T-cell (primary cell): Measurements from ENCODE around the gene SCUBE2. TPM values are rescaled to one million over a fixed set of nuclear protein-coding genes. Genes with fewer than 3 reads are reported as not detected.

Experiments used
- ATAC-seq, 4 experiments: fragments of 200-7000 bp in 3 of 4; fragments of 150-1000 bp in 1 of 4; cut with Tn5 transposase; replicated peaks in 1 of 4; 1 replicate in 3 of 4; 2 replicates in 1 of 4; pipeline ENCODE4 v1.10.0; 2021; ENCODE audit warnings: moderate library complexity in 3 of 4, mild to moderate bottlenecking in 2 of 4, moderate number of reproducible peaks in 1 of 4
- CTCF ChIA-PET, 2 donors: fragments of 300-600 bp; sonication (Branson Sonifier 250); formaldehyde crosslinking; loops; one replicate each; lab custom pipeline; 2022; ENCODE audit warnings: antibody characterized with exemption in 2 of 2; lab: Charles Lee
- POLR2A ChIA-PET, 2 donors: fragments of 300-600 bp; sonication (Branson Sonifier 250); formaldehyde crosslinking; loops; one replicate each; lab custom pipeline; 2022; ENCODE audit warnings: antibody characterized with exemption in 2 of 2; lab: Charles Lee
- DNase-seq, 35 experiments: peaks; one replicate each; pipeline versions ENCODE4 v3.0.0 to v3.0.0-alpha.2; 2013 to 2023
- H3K27ac ChIP-seq: one replicate; pipeline ENCODE4 v1.5.1; 2013; ENCODE audit warnings: low read length
- H3K27me3 ChIP-seq, 2 experiments: replicated peaks in 1 of 2; 1 replicate in 1 of 2; 2 replicates in 1 of 2; pipeline versions ENCODE4 v1.6.1 to v1.7.0; 2013; ENCODE audit warnings: low read length in 1 of 2, mixed read lengths in 1 of 2; ENCODE audit not compliant: control insufficient read depth in 2 of 2, insufficient read depth in 2 of 2; ENCODE audit errors: extremely low read depth in 1 of 2
- H3K36me3 ChIP-seq, 2 donors: 1 replicate in 1 of 2; 2 replicates in 1 of 2; pipeline versions ENCODE4 v1.6.1 to v1.7.0; 2013; ENCODE audit warnings: low read length in 1 of 2; ENCODE audit not compliant: control insufficient read depth in 2 of 2, insufficient read depth in 1 of 2; ENCODE audit errors: extremely low read depth in 1 of 2
- H3K4me1 ChIP-seq, 2 experiments: 1 replicate in 1 of 2; 2 replicates in 1 of 2; pipeline versions ENCODE4 v1.6.1 to v1.7.0; 2013; ENCODE audit warnings: low read length in 2 of 2, mixed read lengths in 1 of 2; ENCODE audit not compliant: insufficient read depth in 2 of 2, control insufficient read depth in 1 of 2; ENCODE audit errors: extremely low read depth in 1 of 2
- H3K4me3 ChIP-seq, 2 donors: 1 replicate in 1 of 2; 2 replicates in 1 of 2; pipeline versions ENCODE4 v1.5.1 to v1.7.0; 2013; ENCODE audit warnings: mild to moderate bottlenecking in 2 of 2, low read length in 1 of 2, moderate library complexity in 1 of 2; ENCODE audit not compliant: control insufficient read depth in 1 of 2; ENCODE audit errors: extremely low read depth in 1 of 2
- H3K9me3 ChIP-seq: 2 replicates; pipeline ENCODE4 v1.7.0; 2013
- H3K27ac Mint-ChIP-seq, 2 donors: one replicate each; pipeline ENCODE4 v1.8.0; 2020 to 2021; ENCODE audit warnings: mild to moderate bottlenecking in 2 of 2, mixed read lengths in 2 of 2
- H3K27me3 Mint-ChIP-seq, 2 donors: one replicate each; pipeline ENCODE4 v1.8.0; 2021 to 2022; ENCODE audit warnings: mixed read lengths in 2 of 2
- H3K36me3 Mint-ChIP-seq: one replicate; pipeline ENCODE4 v1.8.0; 2021; ENCODE audit warnings: mixed read lengths
- H3K4me1 Mint-ChIP-seq, 3 donors: one replicate each; pipeline ENCODE4 v1.8.0; 2020 to 2022; ENCODE audit warnings: mixed read lengths in 3 of 3, mild to moderate bottlenecking in 1 of 3
- H3K4me3 Mint-ChIP-seq, 3 donors: one replicate each; pipeline ENCODE4 v1.8.0; 2020 to 2022; ENCODE audit warnings: mild to moderate bottlenecking in 3 of 3, mixed read lengths in 3 of 3, moderate library complexity in 3 of 3
- H3K9me3 Mint-ChIP-seq, 3 donors: one replicate each; pipeline ENCODE4 v1.8.0; 2020 to 2022; ENCODE audit warnings: mixed read lengths in 3 of 3
- WGBS: methylation state at CpG from one replicate; pipeline ENCODE4 v1.1.5; 2013; ENCODE audit warnings: missing lambda C conversion rate; ENCODE audit not compliant: insufficient coverage; 5-methylcytosine and 5-hydroxymethylcytosine counted together
- total RNA-seq, 35 experiments: library from RNA in 6 of 35; stranded (reverse) in 6 of 35; fragments of 120-200 nt in 1 of 35; gene quantifications; one replicate each; pipeline versions ENCODE4 v1.2.1 to v1.2.4 and lab custom pipeline; 2013 to 2026

The SCUBE2 gene
- total RNA-seq, 5 donors from 2014 or later (not counting 1 experiment from before 2014, with no cell fraction given) = 0.22 to 1.3 (median 0.77) TPM; not detected in 1

GRCh38 chr11:9137293-9138132, 46.1 kb upstream of the SCUBE2 start:
- no peak overlapping the region for H3K27ac ChIP-seq
- peaks cover 8 to 28% of the 10 kb centered on the region in 2 donors for H3K36me3 ChIP-seq
- Mint-ChIP-seq H3K4me3 (no peak overlapping the region), H3K27ac (peak overlapping the region; percentile 39 to 65), H3K9me3 (no peaks in the 10 kb centered on the region), H3K36me3 (peaks cover 24% of the 10 kb centered on the region), H3K27me3 (no peaks in the 10 kb centered on the region), H3K4me1 (peaks cover 16 to 41% (median 37%) of the 10 kb centered on the region in 3 donors)
- no peaks in the 10 kb centered on the region for H3K27me3 ChIP-seq
- no peaks in the 10 kb centered on the region for H3K9me3 ChIP-seq
- peak; percentile 89 to 93 (median 92) for ATAC-seq
- DNase-seq = peak; percentile 7 to 72 (median 48)
- H3K4me3 ChIP-seq = no peak overlapping the region
- peaks cover 3 to 5% of the 10 kb centered on the region in 2 experiments for H3K4me1 ChIP-seq
- ChIA-PET CTCF (interaction anchor here (0.5 to 2.2 kb wide), 24 partner anchors 9 to 693 kb away, joined by 3 to 38 read pairs (median 4); no protein-coding TSS in a partner anchor), POLR2A (no interaction called here)
- WGBS = 38% methylated on average over 8 of the region's 10 CpGs

DNA sequence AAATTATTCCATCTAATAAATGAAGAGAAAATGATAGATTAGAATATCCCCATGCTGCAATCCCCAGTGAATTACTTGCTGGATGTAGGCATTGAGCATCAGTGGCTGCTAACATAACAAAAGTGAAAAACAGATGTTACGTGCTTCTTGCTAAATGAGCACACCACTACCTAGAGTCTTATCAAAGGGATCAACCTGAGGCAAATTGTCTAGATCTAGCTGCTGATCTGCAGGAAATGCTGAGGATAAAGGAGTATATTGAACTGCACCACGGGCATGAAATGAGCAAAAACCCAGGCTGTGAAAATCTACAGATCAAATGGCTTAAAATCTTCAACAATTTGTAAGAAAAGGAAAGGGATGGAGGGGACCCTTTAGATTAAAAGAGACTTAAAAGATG, 45.3 kb upstream of the SCUBE2 start:
- H3K4me3 ChIP-seq = no peak overlapping the region
- no peaks in the 10 kb centered on the region for H3K9me3 ChIP-seq
- peaks cover 3 to 21% of the 10 kb centered on the region in 2 donors for H3K36me3 ChIP-seq
- Mint-ChIP-seq H3K27ac (peak overlapping the region; percentile 39 to 59), H3K36me3 (peaks cover 23% of the 10 kb centered on the region), H3K4me3 (no peak overlapping the region), H3K27me3 (no peaks in the 10 kb centered on the region), H3K9me3 (no peaks in the 10 kb centered on the region), H3K4me1 (peaks cover 16 to 41% (median 37%) of the 10 kb centered on the region in 3 donors)
- peaks cover 3 to 5% of the 10 kb centered on the region in 2 experiments for H3K4me1 ChIP-seq
- no peak for DNase-seq
- H3K27ac ChIP-seq = no peak overlapping the region
- H3K27me3 ChIP-seq = no peaks in the 10 kb centered on the region
- POLR2A ChIA-PET = no interaction called here
- no CpG with 5 or more reads among the region's 2 CpGs for WGBS
- no peak for ATAC-seq
- CTCF ChIA-PET = interaction anchor here (1.0 to 2.2 kb wide), 6 partner anchors 10 to 129 kb away, joined by 3 to 38 read pairs (median 4); no protein-coding TSS in a partner anchor

GRCh38 chr11:9133956-9134355, 42.6 kb upstream of the SCUBE2 start:
- Histone ChIP-seq H3K36me3 (peaks cover 0 to 5% of the 10 kb centered on the region in 2 donors), H3K27ac (no peak overlapping the region), H3K4me1 (peaks cover 3 to 5% of the 10 kb centered on the region in 2 experiments), H3K4me3 (no peak overlapping the region), H3K9me3 (no peaks in the 10 kb centered on the region), H3K27me3 (no peaks in the 10 kb centered on the region)
- CTCF ChIA-PET = interaction anchor here in 1 of 2 donors (0.7 kb wide), 1 partner anchor 23 kb away, joined by 3 read pairs; no protein-coding TSS in a partner anchor
- POLR2A ChIA-PET = no interaction called here
- H3K36me3 Mint-ChIP-seq = peaks cover 12% of the 10 kb centered on the region
- H3K27ac Mint-ChIP-seq = no peak overlapping the region
- H3K27me3 Mint-ChIP-seq = no peaks in the 10 kb centered on the region
- H3K4me1 Mint-ChIP-seq = peaks cover 16 to 26% (median 21%) of the 10 kb centered on the region in 3 donors
- no peaks in the 10 kb centered on the region for H3K9me3 Mint-ChIP-seq
- ATAC-seq (no peak), DNase-seq (no peak)
- no CpG with 5 or more reads among the region's 2 CpGs for WGBS
- H3K4me3 Mint-ChIP-seq = no peak overlapping the region

DNA sequence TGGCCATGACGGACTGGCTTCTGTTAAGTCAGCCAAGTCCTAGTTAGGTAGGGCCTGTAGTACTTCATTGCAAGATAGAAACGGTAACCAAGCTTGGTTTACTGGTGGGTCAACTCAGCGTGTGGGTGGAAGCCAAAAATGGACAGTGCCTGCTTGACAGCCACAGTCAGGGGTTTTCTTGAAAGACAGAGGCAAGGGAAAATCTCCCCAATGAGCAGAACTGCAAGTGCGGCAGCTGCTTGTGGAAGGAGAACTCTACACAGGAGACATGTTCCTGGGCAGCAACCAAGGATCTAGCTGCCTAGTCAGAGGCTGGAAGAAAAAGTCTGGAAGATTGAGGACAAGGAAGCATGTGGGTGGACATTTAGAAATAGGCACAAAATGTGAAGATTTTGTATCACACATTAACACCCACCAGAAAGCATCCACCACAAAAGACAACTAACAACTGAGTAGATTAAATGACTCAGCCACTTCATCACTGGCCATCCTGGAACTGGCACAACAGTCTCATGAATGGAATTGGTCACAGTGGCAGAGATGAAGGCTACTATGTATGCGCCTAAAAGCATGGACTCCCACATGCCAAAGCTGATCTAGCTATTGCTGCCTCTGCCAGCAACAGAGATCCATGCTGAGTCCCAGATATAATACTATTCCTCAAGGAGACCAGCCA, 40.9 kb upstream of the SCUBE2 start:
- Histone ChIP-seq H3K4me3 (no peak overlapping the region), H3K4me1 (peaks cover 0 to 3% of the 10 kb centered on the region in 2 experiments), H3K27ac (no peak overlapping the region), H3K36me3 (no peaks in the 10 kb centered on the region), H3K9me3 (no peaks in the 10 kb centered on the region), H3K27me3 (no peaks in the 10 kb centered on the region)
- DNase-seq (no peak), ATAC-seq (no peak)
- ChIA-PET POLR2A (no interaction called here), CTCF (no interaction called here)
- Mint-ChIP-seq H3K4me1 (peaks cover 8 to 13% (median 8%) of the 10 kb centered on the region in 3 donors), H3K9me3 (no peaks in the 10 kb centered on the region), H3K4me3 (no peak overlapping the region), H3K27me3 (no peaks in the 10 kb centered on the region), H3K36me3 (peaks cover 16% of the 10 kb centered on the region), H3K27ac (no peak overlapping the region)
- 90% methylated on average over 4 of the region's 5 CpGs for whole genome bisulfite sequencing

DNA sequence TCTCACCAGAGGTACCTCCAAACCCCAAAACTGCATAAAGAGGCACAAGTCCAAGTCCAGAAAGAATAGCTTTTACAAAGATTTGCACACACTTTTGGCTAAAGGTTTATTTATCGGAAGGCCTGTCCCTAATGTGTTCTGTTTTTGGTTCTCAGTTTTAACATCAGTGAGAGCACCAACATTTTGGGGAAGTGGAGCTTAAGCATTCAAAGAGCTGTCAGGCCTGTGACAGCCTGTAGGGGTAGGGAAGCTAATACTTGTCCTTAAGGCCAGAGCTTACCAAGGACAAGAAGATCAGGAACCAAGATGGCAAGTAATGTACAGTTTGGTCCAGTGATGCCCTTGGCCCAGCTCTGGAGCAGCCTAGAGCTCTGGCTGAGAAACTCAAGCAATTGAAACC, 38.9 kb upstream of the SCUBE2 start:
- H3K9me3 Mint-ChIP-seq = no peaks in the 10 kb centered on the region
- CTCF ChIA-PET = interaction anchor here in 1 of 2 donors (1.0 to 1.2 kb wide), 2 partner anchors 11 to 14 kb away, joined by 3 to 4 read pairs; no protein-coding TSS in a partner anchor
- Histone ChIP-seq H3K4me3 (no peak overlapping the region), H3K27me3 (no peaks in the 10 kb centered on the region), H3K27ac (no peak overlapping the region), H3K9me3 (no peaks in the 10 kb centered on the region), H3K4me1 (no peaks in the 10 kb centered on the region), H3K36me3 (no peaks in the 10 kb centered on the region)
- H3K36me3 Mint-ChIP-seq = peaks cover 13% of the 10 kb centered on the region
- no CpG with 5 or more reads among the region's 1 CpG for WGBS
- H3K27me3 Mint-ChIP-seq = no peaks in the 10 kb centered on the region
- ATAC-seq (no peak), DNase-seq (no peak)
- POLR2A ChIA-PET = interaction anchor here in 1 of 2 donors (0.7 kb wide), 1 partner anchor 20 kb away, joined by 3 read pairs; no protein-coding TSS in a partner anchor
- peaks cover 0 to 8% (median 4%) of the 10 kb centered on the region in 3 donors for H3K4me1 Mint-ChIP-seq
- H3K27ac Mint-ChIP-seq = no peak overlapping the region
- no peak overlapping the region for H3K4me3 Mint-ChIP-seq

DNA sequence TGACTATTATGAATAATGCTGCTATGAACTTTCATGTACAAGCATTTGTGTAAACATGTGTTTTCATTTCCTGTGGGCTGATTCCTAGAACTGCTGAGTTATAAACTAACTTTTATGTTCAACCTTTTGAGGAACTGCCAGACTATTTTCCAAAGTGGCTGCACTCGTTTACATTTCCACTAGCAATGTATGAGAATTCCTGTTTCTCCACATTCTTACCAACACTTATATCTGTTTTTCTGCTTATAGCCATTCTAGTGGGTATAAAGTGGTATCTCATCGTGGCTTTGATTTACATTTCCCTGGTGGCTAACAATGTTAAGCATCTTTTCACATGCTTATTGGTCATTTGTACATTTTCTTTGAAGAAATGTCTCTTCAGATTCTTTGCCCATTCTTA, 35.2 kb upstream of the SCUBE2 start:
- no peak overlapping the region for H3K27ac ChIP-seq
- H3K27me3 ChIP-seq = no peaks in the 10 kb centered on the region
- ChIA-PET POLR2A (no interaction called here), CTCF (interaction anchor here in 1 of 2 donors (1.3 kb wide), 1 partner anchor 11 kb away, joined by 5 read pairs; no protein-coding TSS in a partner anchor)
- Mint-ChIP-seq H3K27me3 (no peaks in the 10 kb centered on the region), H3K4me1 (peaks cover 0 to 8% (median 4%) of the 10 kb centered on the region in 3 donors), H3K36me3 (peaks cover 4% of the 10 kb centered on the region), H3K9me3 (no peaks in the 10 kb centered on the region), H3K4me3 (no peak overlapping the region), H3K27ac (no peak overlapping the region)
- no peaks in the 10 kb centered on the region for H3K36me3 ChIP-seq
- H3K9me3 ChIP-seq = no peaks in the 10 kb centered on the region
- no peak overlapping the region for H3K4me3 ChIP-seq
- WGBS = no CpG with 5 or more reads among the region's 2 CpGs
- H3K4me1 ChIP-seq = no peaks in the 10 kb centered on the region
- ATAC-seq (no peak), DNase-seq (no peak)
